Renal pelvis (tissue), 4 donors: ENCODE data around the gene NTMT1. TPM values are rescaled to one million over a fixed set of nuclear protein-coding genes. Genes with fewer than 3 reads are reported as not detected.
"Not testable (repeated sequence)": the region's sequence is repeated elsewhere in the genome, so short reads cannot be mapped to it uniquely, and the experiment has no call there.

ENCODE experiments used
- DNase-seq: peaks from one replicate; pipeline ENCODE4 v3.0.0-alpha.2; 2013
- polyA plus RNA-seq, 3 donors: library from polyadenylated mRNA; unstranded; fragments of 120-200 nt; gene quantifications; one replicate each; pipeline ENCODE4 v1.2.1, GENCODE V29; 2013; ENCODE audit not compliant: insufficient read length in 3 of 3

The NTMT1 gene
- polyA plus RNA-seq, 3 donors: 33.1 to 39.3 (median 36.0) TPM

DNA sequence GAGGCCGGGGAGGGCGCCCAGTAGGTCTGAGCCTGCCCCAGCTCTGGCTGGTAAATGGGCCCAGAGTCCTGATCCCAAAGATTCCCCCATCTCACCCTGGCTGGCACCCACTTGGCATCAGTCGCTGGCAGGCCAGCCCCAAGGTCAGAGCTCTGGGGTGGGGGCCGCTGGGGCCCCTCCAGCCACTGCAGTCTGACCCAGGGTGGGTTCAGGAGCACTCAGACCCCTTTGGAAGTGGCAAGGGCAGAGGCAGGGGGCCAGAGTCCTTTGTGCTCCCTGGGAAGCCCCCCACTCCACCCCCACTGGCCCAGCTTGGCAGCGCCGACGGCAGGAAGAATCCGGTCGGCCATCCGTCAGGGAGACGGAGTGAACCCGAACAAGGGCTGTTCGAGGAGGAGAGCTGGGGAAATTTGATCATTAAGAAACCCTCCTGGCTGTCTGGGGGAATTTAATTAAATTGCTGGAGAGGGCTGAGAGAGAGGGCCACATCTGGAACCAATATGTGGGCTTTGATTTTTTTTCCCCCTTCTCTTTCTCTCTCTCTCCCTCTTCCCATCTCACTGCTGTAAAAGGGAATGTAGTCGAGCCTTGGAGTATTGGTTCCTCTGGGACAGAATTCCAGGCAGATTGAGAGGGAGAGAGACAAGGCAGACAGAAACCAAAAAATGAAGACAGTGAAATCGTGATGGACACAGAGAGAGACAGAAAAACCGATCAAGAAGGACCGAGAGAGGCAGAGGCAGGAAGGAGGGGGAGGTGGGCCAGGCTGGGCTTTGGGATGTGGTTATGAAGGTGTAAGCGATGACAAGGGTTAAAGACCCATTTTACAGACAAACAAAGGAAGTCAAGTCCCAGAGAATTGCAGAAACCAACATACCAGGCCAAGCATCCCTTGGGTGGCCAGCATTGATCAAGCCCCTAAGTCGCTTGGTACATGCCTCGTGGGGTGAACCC is 24.0 kb downstream of the NTMT1 start:
- no peak for DNase-seq

DNA sequence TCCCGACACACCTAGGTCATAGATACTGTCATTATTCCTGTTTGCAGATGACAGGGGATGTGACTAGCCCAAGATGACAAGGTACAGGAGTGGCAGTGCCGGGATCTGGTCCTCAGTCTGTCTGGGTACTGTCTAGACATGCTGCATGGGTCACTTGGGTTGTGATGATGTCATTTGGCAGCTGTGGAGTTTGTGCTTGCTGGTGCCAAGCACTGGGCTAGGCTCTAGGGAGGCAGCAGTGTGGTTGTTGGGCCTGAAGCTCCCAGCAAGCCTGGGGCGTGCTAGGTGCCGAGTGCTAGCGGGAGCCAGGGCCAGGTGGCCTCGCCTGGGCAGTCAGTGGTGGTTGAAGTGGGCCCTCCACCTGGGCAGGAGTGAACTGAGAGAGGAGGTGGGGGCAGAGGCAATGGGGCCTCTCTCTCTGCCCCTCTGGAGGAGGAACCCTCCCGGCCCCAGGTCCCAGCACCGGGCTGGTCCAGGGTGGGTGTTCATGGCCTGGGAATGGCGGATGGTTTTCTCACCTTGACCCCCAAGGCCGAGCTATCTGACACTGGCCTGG is 24.8 kb downstream of the NTMT1 start:
- DNase-seq: no peak

DNA sequence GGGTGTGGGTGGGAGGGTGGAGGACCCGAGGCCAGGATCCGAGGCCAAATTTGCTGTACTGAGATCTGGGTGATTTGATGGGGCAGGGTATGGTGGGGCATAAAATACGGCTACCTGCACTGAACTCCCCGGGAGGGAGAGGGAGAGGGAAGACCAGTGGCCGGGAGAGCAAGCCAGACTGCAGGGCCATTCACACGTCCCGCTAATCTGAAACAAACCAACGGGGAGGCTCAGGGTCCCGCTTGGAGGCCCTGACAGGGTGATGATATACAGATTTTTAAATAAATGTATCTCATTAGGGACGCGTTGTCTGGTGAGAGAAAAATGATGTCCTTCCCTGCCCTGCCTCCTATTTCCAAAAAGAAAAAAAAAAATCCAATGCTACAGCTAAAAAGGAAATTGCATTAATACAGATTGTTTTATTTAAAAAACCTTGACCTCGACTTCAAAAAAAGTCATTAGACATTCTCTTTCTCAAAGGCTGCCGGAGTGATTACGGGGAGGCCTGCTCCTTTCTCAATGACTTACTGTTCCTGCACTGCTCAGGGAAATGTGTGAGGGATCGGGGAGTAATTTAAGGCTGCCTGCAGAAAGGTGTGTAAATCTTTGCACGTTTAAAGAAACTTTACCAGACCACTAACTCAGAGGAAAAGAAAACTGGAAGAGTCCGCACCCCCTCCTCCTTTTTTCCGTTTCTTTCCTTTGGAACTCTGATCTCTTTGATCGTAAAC is 28.0 kb downstream of the NTMT1 start:
- peak; percentile 83 for DNase-seq

DNA sequence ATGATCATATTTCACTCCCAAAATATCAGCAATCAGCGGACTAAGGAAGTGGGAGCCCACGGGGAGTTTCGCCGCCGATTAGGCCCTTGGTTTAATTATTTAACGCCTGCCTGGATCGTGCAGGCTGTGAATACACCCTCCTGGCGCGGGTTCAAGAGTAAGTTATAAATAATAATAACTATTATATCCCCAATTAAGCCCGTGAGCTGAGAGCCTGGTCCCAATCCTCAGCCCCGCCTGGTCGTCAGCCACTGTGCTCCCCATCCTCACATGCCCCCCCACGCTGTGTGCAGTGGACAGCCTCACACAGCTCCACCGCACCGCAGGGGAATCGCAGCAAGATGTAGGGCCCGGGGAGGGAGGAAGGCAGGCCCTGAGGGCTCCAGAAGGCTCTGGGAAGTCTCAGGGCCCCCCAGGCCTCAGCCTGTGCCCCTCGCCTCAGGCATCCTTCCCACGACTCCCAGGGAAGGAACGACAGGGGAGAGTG is 28.6 kb downstream of the NTMT1 start:
- DNase-seq: no peak

DNA sequence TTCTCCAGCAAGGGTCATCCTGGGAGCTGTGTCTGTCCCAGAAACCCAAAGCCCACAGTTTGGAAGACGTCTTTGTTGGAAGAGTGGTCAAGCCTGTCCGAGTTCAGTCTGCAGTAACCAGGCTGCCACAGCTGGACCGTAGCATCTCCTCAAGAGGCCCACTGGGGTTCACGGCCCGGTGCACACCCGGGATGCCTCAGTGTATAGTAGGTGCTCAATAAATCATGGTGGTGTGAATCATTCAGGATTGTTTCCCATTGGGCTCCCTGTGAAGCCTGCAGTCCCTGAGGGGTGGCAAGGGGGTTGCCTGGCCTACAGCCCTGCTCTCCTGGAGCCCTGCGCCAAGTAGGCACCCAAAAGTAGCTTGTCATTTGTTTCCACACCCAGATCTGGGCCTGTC is 29.2 kb downstream of the NTMT1 start:
- no peak for DNase-seq

DNA sequence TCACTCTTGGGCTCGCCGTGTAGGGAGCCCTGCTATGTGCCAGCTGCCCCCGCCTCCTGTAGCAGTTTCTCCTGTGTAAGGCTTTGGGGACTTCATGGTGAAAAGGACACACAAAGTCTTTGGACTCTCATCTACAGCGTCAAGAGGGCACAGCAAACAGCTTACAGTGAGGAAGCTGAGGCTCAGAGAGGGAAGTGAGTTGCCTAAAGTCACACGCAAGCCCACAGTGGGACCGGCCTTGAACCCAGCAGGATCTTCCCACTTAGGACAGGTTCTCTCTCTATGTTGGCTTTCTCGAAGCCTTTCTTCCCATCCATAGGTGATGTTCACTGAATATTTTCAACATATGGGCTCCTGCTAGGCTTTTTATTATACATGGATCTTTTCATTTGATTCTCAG is 29.7 kb downstream of the NTMT1 start:
- no peak for DNase-seq

DNA sequence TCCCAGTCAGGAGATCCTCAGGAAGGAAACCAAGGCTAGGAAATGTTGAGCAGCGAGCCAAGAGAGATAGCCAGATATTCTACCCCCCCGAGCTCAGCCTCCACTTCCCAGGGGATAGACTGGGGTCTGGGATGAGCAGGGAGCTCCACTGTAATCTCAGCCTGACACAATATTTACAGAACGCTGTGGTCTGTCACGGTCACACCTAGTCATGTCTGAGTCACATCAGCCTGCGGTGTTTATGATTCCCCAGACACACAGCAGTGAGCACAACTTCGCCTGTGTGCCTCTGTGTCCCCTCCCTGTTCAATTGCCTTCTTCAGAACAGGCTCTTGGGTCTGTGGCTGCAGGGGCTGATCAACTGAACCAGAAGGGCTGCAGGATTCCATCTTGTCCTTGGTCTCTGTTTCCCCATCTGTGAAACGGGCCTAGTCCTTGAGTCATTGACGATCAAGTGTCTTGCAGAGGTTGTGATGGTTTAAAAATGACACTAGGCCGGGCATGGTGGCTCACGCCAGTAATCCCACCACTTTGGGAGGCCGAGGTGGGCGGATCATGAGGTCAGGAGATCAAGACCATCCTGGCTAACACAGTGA is 30.9 kb downstream of the NTMT1 start:
- no peak for DNase-seq

DNA sequence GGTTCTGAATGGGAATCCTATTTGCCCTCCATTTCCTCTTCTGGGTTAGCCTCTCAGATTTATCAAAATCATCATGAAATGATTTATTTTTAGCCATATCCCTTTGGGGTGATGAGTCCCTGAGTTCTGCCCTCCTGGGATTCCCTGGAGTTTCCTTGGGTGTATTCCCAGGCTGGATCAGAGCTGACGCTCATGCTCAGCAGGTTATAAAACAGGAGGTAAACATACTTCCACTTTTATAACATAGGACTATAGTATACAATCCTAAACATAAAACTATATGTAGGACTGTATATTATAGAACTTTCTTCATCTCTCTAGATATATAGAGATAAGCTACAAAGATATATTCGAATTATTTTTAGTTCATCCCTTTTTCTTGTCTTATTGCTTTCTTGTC is 35.1 kb downstream of the NTMT1 start:
- DNase-seq: no peak

DNA sequence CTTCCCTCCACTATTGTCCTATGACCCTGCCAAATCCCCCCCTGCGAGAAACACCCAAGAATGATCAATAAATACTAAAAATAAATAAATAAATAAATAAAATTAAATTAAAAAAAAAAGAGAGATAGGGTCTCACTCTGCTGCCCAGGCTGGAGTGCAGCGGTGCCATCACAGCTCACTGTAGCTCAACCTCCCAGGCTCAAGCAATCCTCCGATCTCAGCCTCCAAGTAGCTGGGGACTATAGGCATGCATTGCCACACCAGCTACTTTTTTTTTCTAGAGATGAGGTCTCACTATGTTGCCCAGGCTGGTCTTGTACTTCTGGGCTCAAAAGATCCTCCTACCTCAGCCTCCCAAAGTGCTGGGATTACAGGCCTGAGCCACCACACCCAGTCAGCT is 36.3 kb downstream of the NTMT1 start:
- not testable (repeated sequence) for DNase-seq

DNA sequence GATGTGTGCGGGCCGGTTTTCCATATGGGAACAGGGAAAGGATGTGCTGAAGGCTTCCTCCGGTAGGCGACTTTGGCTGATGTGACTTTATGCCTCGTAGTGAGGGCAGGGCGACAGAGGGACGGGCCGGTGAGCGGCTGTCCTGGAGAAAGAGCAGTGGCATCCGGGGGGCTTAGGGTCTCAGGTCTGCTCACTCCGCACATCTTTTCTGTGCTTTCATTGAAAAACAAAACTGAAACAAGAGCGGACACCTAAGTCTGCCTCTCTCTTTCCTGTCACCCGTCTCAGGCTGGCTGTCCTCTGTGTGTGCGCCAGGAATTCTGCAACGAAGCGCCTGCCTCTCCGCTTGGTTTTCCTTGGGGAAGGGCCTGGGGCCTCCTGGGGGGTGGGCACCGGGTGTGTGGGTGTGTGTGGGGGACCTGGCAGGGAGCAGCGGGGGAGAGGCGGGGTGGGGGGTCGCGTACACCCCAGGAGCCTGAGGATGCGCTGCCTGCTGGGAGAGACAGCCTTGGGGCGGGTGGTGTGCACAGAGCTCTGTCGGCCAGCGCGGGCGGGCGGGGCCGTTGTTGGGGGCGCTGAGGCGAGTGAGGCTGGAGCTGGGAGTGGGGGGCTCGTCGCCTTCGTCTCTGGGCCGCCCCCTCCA is 38.9 kb downstream of the NTMT1 start:
- DNase-seq: no peak

DNA sequence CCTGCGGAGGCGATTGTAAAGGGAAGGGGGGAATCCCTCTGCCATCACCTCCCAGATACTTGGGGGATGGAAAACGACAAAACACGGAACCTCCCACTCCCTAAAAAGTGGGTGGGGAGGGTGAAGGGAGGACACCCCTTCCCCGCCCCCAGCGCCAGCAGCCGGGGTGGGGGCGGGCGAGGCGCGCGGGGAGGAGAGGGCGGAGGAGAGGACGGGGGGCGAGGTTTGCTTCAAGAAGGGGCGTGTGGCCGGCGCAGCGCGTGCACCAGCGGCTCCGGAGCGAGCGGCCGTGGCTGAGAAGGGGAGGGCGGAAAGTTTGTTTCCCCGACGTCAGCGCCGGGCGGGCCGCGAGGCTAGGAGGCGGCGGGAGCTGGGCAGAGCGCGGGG is 39.4 kb downstream of the NTMT1 start, which contains the start of gene PRRX2:
PRRX2 (plus strand) TSS at position 259 of the 387 bp plus-strand sequence. CDS start 221 bp downstream, outside the sequence.
- no peak for DNase-seq

DNA sequence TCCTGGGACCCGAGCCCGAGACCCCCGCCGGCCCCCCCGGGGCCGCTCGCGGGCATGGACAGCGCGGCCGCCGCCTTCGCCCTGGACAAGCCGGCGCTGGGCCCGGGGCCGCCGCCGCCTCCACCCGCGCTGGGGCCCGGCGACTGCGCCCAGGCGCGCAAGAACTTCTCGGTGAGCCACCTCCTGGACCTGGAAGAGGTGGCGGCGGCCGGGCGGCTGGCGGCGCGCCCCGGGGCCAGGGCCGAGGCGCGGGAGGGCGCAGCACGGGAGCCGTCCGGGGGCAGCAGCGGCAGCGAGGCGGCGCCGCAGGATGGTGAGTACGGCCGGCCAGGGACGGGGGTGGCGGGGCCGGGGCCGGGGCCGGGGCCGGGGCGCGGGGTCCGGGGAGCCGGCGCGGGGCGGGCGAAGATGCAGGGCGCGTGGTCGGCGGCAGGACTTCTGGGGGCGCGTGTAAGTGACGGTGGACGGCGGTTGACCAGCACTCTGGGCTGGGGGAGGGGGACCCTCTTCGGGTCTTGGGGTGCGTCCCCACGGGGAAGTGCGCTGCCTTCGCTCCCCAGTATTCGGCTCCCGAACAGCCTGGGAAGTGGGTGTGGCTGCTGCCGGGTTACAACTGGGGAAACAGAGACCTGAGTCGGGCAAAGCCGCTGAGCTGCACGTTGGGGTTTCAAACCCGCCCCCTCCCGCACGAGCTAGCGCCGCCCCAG is 40.0 kb downstream of the NTMT1 start:
- no peak for DNase-seq

DNA sequence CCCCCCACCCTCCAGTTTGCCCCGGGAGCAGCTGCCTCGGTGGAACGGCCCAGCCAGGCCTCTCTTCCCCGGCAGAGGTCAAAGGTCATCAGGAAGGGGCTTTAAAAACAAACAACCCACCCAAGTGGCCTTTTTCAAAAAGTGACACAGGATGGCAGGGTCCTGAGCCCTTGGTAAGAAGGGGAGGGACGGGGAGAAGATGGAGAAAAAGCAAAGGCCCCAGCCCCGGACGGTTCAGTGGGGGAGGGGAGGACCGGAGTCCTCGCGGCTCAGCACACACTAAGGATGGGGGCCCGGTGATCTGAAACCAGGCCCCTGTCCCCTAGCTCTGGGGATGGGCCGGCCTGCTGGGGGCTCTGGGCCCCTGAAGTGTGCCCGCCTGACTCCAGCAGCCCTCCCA is 40.6 kb downstream of the NTMT1 start:
- DNase-seq: no peak

DNA sequence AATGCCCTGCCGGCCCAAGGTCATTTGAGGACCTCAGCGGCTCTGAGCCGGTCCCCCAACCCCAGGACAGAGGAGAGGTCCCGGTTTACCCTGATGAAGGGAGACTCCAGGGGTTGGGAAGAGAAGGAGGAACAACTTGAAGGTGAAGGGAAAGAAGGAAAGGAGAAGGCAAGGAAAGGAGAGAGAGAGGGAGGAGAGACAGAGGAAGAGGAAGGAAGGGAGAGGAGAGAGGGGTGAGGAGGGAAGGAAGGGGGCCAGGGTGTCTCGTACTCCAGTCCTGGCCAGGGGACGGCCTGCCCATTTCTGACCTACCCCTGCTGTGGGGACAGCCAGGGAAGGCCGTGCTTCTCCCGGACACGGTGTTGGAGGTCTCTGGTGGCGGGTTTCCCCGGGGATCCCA is 41.4 kb downstream of the NTMT1 start:
- DNase-seq: no peak

DNA sequence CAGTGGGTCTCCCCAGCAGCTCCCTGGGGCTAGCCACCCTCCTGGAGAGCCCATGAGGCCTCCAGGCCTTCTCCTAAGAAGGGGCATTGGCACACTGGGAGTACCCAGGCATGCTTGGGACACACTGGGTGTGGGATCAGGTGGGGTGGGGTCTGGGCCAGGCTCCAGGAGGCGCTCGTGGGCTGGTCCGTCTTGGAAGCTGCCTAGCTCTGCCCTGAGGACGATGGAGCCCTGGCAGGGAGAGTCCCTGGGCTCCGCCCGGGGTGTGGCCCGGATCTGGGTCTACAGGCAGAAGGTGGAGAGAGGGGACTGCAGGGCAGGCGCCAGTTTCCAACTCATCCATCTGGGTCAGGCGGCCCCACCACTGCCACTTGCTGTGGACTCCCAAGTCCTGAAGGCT is 41.9 kb downstream of the NTMT1 start:
- DNase-seq: no peak

DNA sequence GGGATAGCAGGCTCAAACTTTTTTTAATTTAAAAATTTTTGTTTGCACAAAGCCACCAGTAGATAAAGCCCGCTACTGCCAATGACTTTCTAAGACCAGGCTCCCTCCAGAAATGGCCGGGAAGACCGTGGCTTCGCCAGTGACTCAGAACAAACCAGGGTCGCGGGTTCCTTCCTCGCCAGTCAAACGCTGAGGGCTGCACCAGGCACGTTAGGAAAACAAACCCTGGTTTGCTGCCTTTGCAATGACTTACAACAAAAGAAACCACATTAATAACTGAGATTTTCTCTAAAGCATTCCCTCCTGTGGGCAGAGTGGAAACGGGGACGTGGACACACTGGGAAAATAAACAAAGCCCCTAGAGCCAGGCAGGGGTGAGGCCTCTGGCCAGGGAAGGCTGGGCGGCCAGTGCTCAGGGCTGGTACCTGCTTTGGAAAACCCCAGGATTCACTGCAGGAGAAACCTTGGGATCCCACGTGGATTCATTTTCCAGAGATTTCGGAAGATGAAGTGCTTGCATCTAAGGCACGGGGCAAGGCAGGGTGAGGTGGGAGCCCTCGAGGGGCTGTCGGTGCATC is 43.3 kb downstream of the NTMT1 start:
- no peak for DNase-seq

DNA sequence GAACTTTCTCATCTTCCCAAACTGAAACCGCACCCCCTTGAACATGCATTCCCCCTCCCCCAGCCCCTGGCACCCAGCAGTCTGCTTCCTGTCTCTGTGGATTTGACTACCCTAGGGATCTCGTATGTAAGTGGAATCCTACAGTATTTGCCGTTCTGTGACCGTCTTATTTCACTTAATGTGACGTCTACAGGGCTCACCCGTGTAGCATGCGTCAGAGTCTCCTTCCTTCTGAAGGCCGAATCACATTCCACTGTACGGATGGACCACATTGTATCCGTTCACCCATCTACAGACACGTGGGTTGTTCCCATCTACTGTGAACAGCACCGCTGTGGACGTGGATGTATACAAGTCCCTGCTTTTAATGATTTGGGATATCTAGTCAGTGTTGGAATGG is 44.0 kb downstream of the NTMT1 start:
- no peak for DNase-seq

DNA sequence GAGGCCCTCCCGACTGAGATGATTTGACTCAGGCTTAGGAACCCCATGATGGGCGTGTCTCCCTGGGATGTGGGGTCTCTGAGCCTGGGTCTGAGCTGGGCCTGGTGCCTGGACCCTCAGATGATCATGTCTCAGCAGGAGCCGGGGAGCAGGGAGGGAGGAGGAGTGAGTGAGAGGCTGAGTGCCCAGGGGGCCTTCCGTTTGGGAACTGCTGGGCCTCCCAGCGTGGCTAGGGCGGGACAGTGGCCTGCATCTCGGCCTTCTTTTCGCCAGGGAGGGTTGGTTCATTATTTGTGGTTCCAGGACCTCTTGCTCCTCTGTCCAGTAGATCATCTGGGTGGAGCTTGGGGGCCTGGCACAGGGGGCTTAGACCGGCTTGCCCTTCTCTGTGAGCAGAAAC is 45.1 kb downstream of the NTMT1 start:
- DNase-seq: no peak

DNA sequence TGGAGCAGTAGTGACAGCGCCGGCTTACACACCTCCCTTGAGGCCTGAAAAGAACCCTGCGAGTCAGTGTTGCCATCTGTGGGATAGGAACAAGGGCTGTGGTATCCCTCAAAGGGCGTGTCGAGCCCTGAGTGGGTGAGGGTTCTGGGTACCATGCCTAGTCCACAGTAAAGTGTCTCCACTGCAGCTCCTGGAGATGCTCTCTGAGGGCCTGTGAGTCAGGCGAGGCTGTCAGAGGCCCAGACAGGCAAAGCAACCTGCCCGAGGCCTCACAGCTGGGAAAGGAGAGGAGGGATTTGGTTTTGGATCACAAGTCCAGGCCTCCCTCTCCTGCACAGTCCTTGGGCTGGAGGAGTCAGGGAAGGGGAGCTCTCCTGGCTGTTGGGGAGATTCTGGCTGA is 45.6 kb downstream of the NTMT1 start:
- no peak for DNase-seq

DNA sequence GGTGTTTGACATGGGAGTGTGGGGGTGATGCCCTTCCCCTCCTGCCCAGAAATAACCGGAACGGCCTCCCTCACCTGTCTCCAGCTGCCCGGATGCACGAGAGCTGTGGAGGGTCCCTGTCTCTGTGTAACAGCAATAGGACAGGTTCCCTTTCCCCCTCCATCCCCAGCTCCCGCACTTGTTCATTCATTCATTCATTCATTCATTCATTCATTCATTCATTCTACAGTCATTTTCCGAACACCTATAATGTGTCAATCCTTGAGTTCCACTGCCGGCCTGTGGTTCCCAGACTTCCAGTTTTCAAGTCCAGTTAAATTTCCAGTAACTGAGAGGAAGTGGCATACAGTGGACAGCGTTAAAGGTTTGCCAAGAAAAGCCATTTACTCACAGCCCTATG is 46.7 kb downstream of the NTMT1 start:
- no peak for DNase-seq

DNA sequence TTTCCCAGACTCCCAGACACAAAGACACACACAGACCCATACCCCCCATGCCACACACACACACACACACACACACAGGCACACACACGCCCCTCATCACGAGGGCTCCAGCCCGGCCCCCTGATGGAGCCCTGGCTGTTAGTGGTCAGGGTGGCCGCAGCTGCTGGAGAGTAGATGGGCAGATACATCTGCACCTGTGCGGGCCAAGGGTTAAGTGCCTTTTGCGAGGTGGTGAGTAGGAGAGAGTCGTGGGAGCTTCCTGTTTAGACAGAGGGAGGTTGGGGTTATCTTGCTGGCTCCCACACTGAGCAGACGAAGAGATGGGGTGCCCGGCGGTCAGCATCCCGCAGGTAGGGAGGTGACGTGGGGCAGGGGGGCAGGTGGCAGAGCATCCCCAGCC is 47.6 kb downstream of the NTMT1 start:
- DNase-seq: no peak
